K562 (cell line): ENCODE measurements around the gene N4BP2. TPM values are rescaled to one million over a fixed set of nuclear protein-coding genes. Genes with fewer than 3 reads are reported as not detected.

Experiments used
- ATAC-seq: fragments of 200-7000 bp; cut with Tn5 transposase; 3 replicates; pipeline ENCODE4 v1.9.1; 2020; ENCODE audit warnings: moderate library complexity
- BruUV-seq: library from RNA; stranded (reverse); fragments of 400-500 nt; replicated peaks from 2 replicates; lab custom pipeline; 2021; lab: Mats Ljungman, UMichigan
- CTCF ChIA-PET: fragments of 300-600 bp; formaldehyde crosslinking; extraction: SDS; loops from one replicate; lab custom pipeline; 2021; ENCODE audit warnings: low intra/inter-chr PET ratio; lab: Yijun Ruan, JAX
- POLR2A ChIA-PET: fragments of 300-600, 350-650 bp; sonication (Branson Sonifier 250); formaldehyde crosslinking; extraction: SDS; loops from one replicate; lab custom pipeline; 2021; ENCODE audit warnings: antibody characterized with exemption, inconsistent platforms; lab: Yijun Ruan, JAX
- DNase-seq, 4 experiments: peaks; one replicate each; pipeline versions ENCODE4 v3.0.0 to v3.0.0-alpha.2; 2011 to 2018; ENCODE audit warnings: low spot score in 3 of 4, mixed read lengths in 3 of 4; ENCODE audit errors: extremely low read depth in 1 of 4
- FAIRE-seq: peaks from 2 replicates; lab custom pipeline; 2011; peaks lifted over from hg19 to GRCh38; lab: Jason Lieb, UNC
- H2AFZ ChIP-seq: 2 replicates; pipeline ENCODE4 v1.6.0; 2011; ENCODE audit warnings: low read depth, low read length, control low read depth, inconsistent platforms
- H3K27ac ChIP-seq: fragments of 200-600 bp; 3 replicates; pipeline ENCODE4 v1.8.0; 2011; ENCODE audit warnings: low read depth, mild to moderate bottlenecking, control low read depth, inconsistent platforms, low read length, moderate library complexity, mixed read lengths; ENCODE audit errors: extremely low read depth
- H3K27me3 ChIP-seq, 2 experiments: fragments of 300-600 bp in 1 of 2; 2 replicates in 1 of 2; 3 replicates in 1 of 2; pipeline versions ENCODE4 v1.6.0 to v1.8.0; 2011; ENCODE audit warnings: inconsistent platforms in 2 of 2, low read length in 2 of 2, mild to moderate bottlenecking in 1 of 2, mixed read lengths in 1 of 2, moderate library complexity in 1 of 2; ENCODE audit not compliant: control insufficient read depth in 2 of 2, insufficient read depth in 2 of 2
- H3K36me3 ChIP-seq: fragments of 300-600 bp; 3 replicates; pipeline ENCODE4 v1.8.0; 2011; ENCODE audit warnings: mild to moderate bottlenecking, low read length, inconsistent platforms; ENCODE audit not compliant: control insufficient read depth, insufficient read depth
- H3K4me1 ChIP-seq, 2 experiments: fragments of 200-600 bp in 1 of 2; replicated peaks in 1 of 2; 2 replicates in 1 of 2; 3 replicates in 1 of 2; pipeline versions ENCODE4 v1.5.1 to v1.8.0; 2011; ENCODE audit warnings: inconsistent platforms in 2 of 2, low read length in 2 of 2, mild to moderate bottlenecking in 1 of 2, mixed read lengths in 1 of 2, moderate library complexity in 1 of 2; ENCODE audit not compliant: control insufficient read depth in 2 of 2, insufficient read depth in 2 of 2
- H3K4me2 ChIP-seq: 2 replicates; pipeline ENCODE4 v1.6.1; 2011; ENCODE audit warnings: low read length, control low read depth, inconsistent platforms, mixed read lengths; ENCODE audit not compliant: insufficient read depth
- H3K4me3 ChIP-seq: fragments of 200-600 bp; sonication (generic), shearing (Covaris generic); 2 replicates; pipeline ENCODE4 v1.5.1; 2016; ENCODE audit warnings: control low read depth, inconsistent platforms
- H3K79me2 ChIP-seq: fragments of 200-600 bp; 3 replicates; pipeline ENCODE4 v1.8.0; 2011; ENCODE audit warnings: low read length, inconsistent platforms; ENCODE audit not compliant: control insufficient read depth, insufficient read depth
- H3K9ac ChIP-seq, 2 experiments: 2 replicates each; pipeline versions ENCODE4 v1.6.0 to v1.6.1; 2011; ENCODE audit warnings: low read depth in 2 of 2, low read length in 2 of 2, control low read depth in 1 of 2, inconsistent platforms in 1 of 2, mild to moderate bottlenecking in 1 of 2, mixed read lengths in 1 of 2; ENCODE audit not compliant: insufficient read depth in 1 of 2
- H3K9me1 ChIP-seq: one replicate; pipeline ENCODE4 v1.6.0; 2011; ENCODE audit warnings: inconsistent platforms, mild to moderate bottlenecking, low read length, moderate library complexity; ENCODE audit not compliant: control insufficient read depth, insufficient read depth
- H3K9me3 ChIP-seq: replicated peaks from 2 replicates; pipeline ENCODE4 v1.5.1; 2011; ENCODE audit warnings: low read depth, low read length, inconsistent platforms; ENCODE audit not compliant: control insufficient read depth, insufficient read depth
- H4K20me1 ChIP-seq: replicated peaks from 2 replicates; pipeline ENCODE4 v1.6.1; 2011; ENCODE audit warnings: low read length, inconsistent platforms, mixed read lengths; ENCODE audit not compliant: control insufficient read depth, insufficient read depth
- CBX3 ChIP-seq, 2 experiments: IDR thresholded peaks; 1 replicate in 1 of 2; 2 replicates in 1 of 2; pipeline ENCODE4 v1.6.1; 2012; ENCODE audit warnings: inconsistent platforms in 2 of 2, low read length in 2 of 2, borderline replicate concordance in 1 of 2, control low read depth in 1 of 2
- CEBPB ChIP-seq: fragments of 450-650 bp; IDR thresholded peaks from 2 replicates; pipeline ENCODE4 v1.6.1; 2016; ENCODE audit warnings: missing genetic modification characterization, missing compliant biosample characterization
- CEBPG ChIP-seq, 3 experiments: fragments of 200-800 bp in 1 of 3; sonication (Bioruptor generic) in 1 of 3; sonication (generic) in 1 of 3; formaldehyde crosslinking in 1 of 3; IDR thresholded peaks in 2 of 3; conservative IDR thresholded peaks in 1 of 3; 2 replicates each; pipeline versions ENCODE4 v1.6.1 to v1.8.0; 2016 to 2022; ENCODE audit warnings: missing compliant biosample characterization in 2 of 3, missing genetic modification characterization in 2 of 3, mild to moderate bottlenecking in 1 of 3, missing genetic modification reagents in 1 of 3
- ETV1 ChIP-seq: fragments of 450-650 bp; conservative IDR thresholded peaks from 2 replicates; pipeline ENCODE4 v1.6.1; 2016; ENCODE audit warnings: missing genetic modification characterization, control low read depth, low read depth, missing compliant biosample characterization
- FOSL1 ChIP-seq: fragments of 200-800 bp; sonication (Bioruptor generic); conservative IDR thresholded peaks from 2 replicates; pipeline ENCODE4 v1.6.1; 2016; ENCODE audit warnings: missing genetic modification characterization, missing compliant biosample characterization
- GABPA ChIP-seq: fragments of 200-800 bp; sonication (Bioruptor generic); conservative IDR thresholded peaks from 2 replicates; pipeline ENCODE4 v1.6.1; 2016; ENCODE audit warnings: low read depth, missing genetic modification characterization, missing compliant biosample characterization
- HOXB6 ChIP-seq: fragments of 250-450 bp; sonication (Bioruptor Pico); IDR thresholded peaks from 2 replicates; pipeline ENCODE4 v1.5.1; 2022; ENCODE audit warnings: mild to moderate bottlenecking, borderline replicate concordance
- JUNB ChIP-seq: fragments of 450-650 bp; formaldehyde crosslinking; conservative IDR thresholded peaks from 2 replicates; pipeline ENCODE4 v1.4.0; 2020; ENCODE audit warnings: mild to moderate bottlenecking
- MAFG ChIP-seq: fragments of 450-650 bp; conservative IDR thresholded peaks from 2 replicates; pipeline ENCODE4 v1.6.1; 2016; ENCODE audit warnings: missing genetic modification characterization, missing compliant biosample characterization
- MTA1 ChIP-seq: fragments of 450-650 bp; IDR thresholded peaks from 2 replicates; pipeline ENCODE4 v1.6.1; 2017; ENCODE audit warnings: borderline replicate concordance
- NFE2 ChIP-seq: IDR thresholded peaks from 2 replicates; pipeline ENCODE4 v1.6.1; 2014; ENCODE audit warnings: antibody characterized with exemption, low read depth
- NFYB ChIP-seq: IDR thresholded peaks from 2 replicates; pipeline ENCODE4 v1.6.1; 2011; ENCODE audit warnings: mild to moderate bottlenecking, moderate library complexity; ENCODE audit not compliant: insufficient read length; ENCODE audit errors: extremely low read depth
- PCBP1 ChIP-seq: fragments of 200-400 bp; formaldehyde crosslinking; IDR thresholded peaks from 2 replicates; pipeline ENCODE4 v1.6.1; 2018; ENCODE audit warnings: mild to moderate bottlenecking, low read depth, low read length; ENCODE audit not compliant: poor library complexity, severe bottlenecking
- RBBP5 ChIP-seq: fragments of 200-600 bp; sonication (generic); IDR thresholded peaks from 2 replicates; pipeline ENCODE4 v1.6.1; 2012; ENCODE audit warnings: borderline replicate concordance, mild to moderate bottlenecking, low read length, control low read depth, inconsistent platforms; ENCODE audit not compliant: insufficient read depth, poor library complexity, severe bottlenecking
- SOX6 ChIP-seq: fragments of 450-650 bp; IDR thresholded peaks from 2 replicates; pipeline ENCODE4 v1.6.1; 2014; ENCODE audit warnings: mild to moderate bottlenecking
- ZNF175 ChIP-seq: fragments of 200-800 bp; sonication (Bioruptor generic); IDR thresholded peaks from 2 replicates; pipeline ENCODE4 v1.6.1; 2016; ENCODE audit warnings: low read depth, mild to moderate bottlenecking, missing genetic modification characterization, missing compliant biosample characterization
- whole genome bisulfite sequencing: fragments of 100-300 bp; shearing (Covaris generic); methylation state at CpG from one replicate; pipeline ENCODE4 v1.1.6; 2016; ENCODE audit warnings: low coverage, mixed read lengths; ENCODE audit not compliant: insufficient coverage; ENCODE audit errors: missing lambda C conversion rate; 5-methylcytosine and 5-hydroxymethylcytosine counted together
- in situ Hi-C: fragments of 300-500 bp; cut with MboI; formaldehyde crosslinking; loops from 4 replicates; pipeline ENCODE4 v1.15.0; 2018; ENCODE audit warnings: inconsistent platforms, mixed read lengths
- intact Hi-C: fragments of 100-400 bp; cut with micrococcal nuclease; formaldehyde crosslinking; loops from 2 replicates; pipeline ENCODE4 v1.14.2; 2022
- polyA plus RNA-seq, 8 experiments: library from polyadenylated mRNA; depleted of rRNA in 4 of 8; stranded (reverse) in 5 of 8; unstranded in 3 of 8; fragments of >200 nt; fragmentation: Nextera tagmentation in 2 of 8; fragmentation: Illumina TruSeq in 1 of 8; extraction: Ambion mirVana in 2 of 8; extraction: Trizol in 1 of 8; gene quantifications; 2 replicates each; pipeline versions ENCODE4 v1.2.1 to v1.2.3, GENCODE V29; 2011 to 2014; ENCODE audit warnings: inconsistent platforms in 1 of 8, missing spikeins in 1 of 8
- total RNA-seq, 7 experiments: library from RNA; depleted of rRNA in 6 of 7; stranded (reverse); fragments of >200 nt in 6 of 7; fragmentation: Illumina TruSeq in 2 of 7; extraction: Trizol in 2 of 7; gene quantifications; 2 replicates each; pipeline versions ENCODE4 v1.2.1 to v1.2.3, GENCODE V29; 2011 to 2021; ENCODE audit warnings: low replicate concordance in 1 of 7
- TF ChIP-seq, protein P1 (sequence below): IDR thresholded peaks from 2 replicates; pipeline ENCODE4 v1.6.1; 2016; ENCODE audit warnings: missing genetic modification characterization, missing compliant biosample characterization
- TF ChIP-seq, protein P2 (sequence below), 2 experiments: fragments of 450-650 bp in 1 of 2; sonication (generic) in 1 of 2; formaldehyde crosslinking in 1 of 2; IDR thresholded peaks in 1 of 2; conservative IDR thresholded peaks in 1 of 2; 2 replicates each; pipeline versions ENCODE4 v1.6.1 to v1.8.1; 2016 to 2023; ENCODE audit warnings: mild to moderate bottlenecking in 2 of 2, moderate library complexity in 2 of 2, inconsistent platforms in 1 of 2, missing genetic modification reagents in 1 of 2

N4BP2 gene
- total and polyA plus RNA-seq, 9 of the 15 experiments (the other 6 are each of a cell fraction or from before 2014, with no cell fraction given): 2.7 to 12.6 (median 7.6) TPM

DNA sequence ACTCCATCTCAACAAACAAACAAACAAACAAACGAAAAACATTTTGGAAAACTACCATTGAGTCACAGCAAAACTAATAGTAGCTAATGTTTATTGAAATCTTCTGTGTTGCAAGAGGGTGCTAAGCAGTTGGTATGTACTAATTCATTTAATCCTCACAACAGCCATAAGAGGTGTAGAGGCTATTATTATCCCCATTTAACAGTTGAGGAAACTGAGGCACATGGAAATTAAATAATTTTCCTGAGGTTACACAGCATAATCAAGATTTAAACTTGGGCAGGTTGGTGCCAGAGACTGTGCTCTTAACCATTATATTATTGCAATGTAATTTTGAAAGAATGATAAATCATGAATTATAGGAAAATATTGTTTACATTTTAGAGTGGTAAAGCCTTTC is 122.7 kb downstream of the N4BP2 start (continued):
- no peak for TF ChIP-seq MTA1

DNA sequence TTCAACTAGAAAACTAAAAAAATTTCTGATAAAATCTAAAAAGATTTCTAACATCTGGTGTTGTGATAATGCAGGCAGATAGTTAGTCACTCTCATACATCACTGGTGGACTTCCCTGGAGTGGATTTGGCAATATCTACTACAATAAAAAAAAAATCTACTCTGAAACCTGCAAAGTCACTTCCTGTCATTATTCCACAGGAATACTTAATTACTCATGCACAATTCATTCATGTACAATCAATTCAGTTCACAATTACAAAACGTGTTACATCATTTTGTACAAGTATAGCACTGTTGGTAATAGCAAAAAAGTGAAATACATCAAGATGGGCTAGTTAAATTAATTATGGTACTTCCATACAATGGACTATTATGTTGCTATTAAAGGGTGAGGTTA is 123.7 kb downstream of the N4BP2 start:
- in situ Hi-C loops (no loop called here), intact Hi-C loops (no loop called here)
- ChIA-PET POLR2A (no interaction called here), CTCF (no interaction called here)
- H3K4me2 ChIP-seq: no peak overlapping the region
- H3K4me3 ChIP-seq: no peak overlapping the region
- H4K20me1 ChIP-seq: no peaks in the 10 kb centered on the region
- ATAC-seq: no peak
- H3K9me3 ChIP-seq: no peaks in the 10 kb centered on the region
- no peak overlapping the region for H2AFZ ChIP-seq
- no peaks in the 10 kb centered on the region for H3K36me3 ChIP-seq
- H3K27me3 ChIP-seq: no peaks in the 10 kb centered on the region
- 0% methylated on average over 1 of the region's 1 CpG for WGBS
- no peak overlapping the region for H3K9ac ChIP-seq
- H3K79me2 ChIP-seq: no peaks in the 10 kb centered on the region
- no peaks in the 10 kb centered on the region for H3K9me1 ChIP-seq
- BruUV-seq: no TSS peak
- H3K4me1 ChIP-seq: peaks cover 5 to 7% of the 10 kb centered on the region in 2 experiments; a peak in 2 of 5 replicates
- H3K27ac ChIP-seq: no peak overlapping the region
- no peak for DNase-seq
- no peak for FAIRE-seq
- TF ChIP-seq CEBPG (CRISPR knock-in tag; IDR thresholded peaks at IDR 0.05) (no peak), CEBPG (tag; conservative IDR thresholded peaks at IDR 0.05 in 1 of 2, IDR thresholded peaks at IDR 0.05 in 1 of 2) (peak in 1 of 2 experiments; percentile 55), NFYB (no peak), NFE2 (peak; percentile 60), PCBP1 (no peak), CEBPB (tag) (0 out of 2 replicates have a peak, but pooled peaks have one; percentile 47), FOSL1 (tag) (0 out of 2 replicates have a peak, but pooled peaks have one; percentile 19), MAFG (tag) (0 out of 2 replicates have a peak, but pooled peaks have one; percentile 21), ZNF175 (no peak), HOXB6 (CRISPR knock-in tag) (no peak), GABPA (no peak), RBBP5 (no peak), ETV1 (tag) (0 out of 2 replicates have a peak, but pooled peaks have one; percentile 38), CBX3 (IDR thresholded peaks at IDR 0.05; ENCODE audit: borderline replicate concordance in 1 of 2, low read length in 2 of 2) (no peak), JUNB (no peak), SOX6 (peak; percentile 43; the same call in 1 of the 2 replicates)
- TF ChIP-seq, protein P1, sequence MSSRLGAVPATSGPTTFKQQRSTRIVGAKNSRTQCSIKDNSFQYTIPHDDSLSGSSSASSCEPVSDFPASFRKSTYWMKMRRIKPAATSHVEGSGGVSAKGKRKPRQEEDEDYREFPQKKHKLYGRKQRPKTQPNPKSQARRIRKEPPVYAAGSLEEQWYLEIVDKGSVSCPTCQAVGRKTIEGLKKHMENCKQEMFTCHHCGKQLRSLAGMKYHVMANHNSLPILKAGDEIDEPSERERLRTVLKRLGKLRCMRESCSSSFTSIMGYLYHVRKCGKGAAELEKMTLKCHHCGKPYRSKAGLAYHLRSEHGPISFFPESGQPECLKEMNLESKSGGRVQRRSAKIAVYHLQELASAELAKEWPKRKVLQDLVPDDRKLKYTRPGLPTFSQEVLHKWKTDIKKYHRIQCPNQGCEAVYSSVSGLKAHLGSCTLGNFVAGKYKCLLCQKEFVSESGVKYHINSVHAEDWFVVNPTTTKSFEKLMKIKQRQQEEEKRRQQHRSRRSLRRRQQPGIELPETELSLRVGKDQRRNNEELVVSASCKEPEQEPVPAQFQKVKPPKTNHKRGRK (tag): no peak
- TF ChIP-seq, protein P2, sequence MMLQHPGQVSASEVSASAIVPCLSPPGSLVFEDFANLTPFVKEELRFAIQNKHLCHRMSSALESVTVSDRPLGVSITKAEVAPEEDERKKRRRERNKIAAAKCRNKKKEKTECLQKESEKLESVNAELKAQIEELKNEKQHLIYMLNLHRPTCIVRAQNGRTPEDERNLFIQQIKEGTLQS (IDR thresholded peaks at IDR 0.05): peak; percentile 40
- TF ChIP-seq, protein P2 (CRISPR knock-in tag; conservative IDR thresholded peaks at IDR 0.05): no peak
